ENCODE results near the gene RRH. TPM values are rescaled to one million over a fixed set of nuclear protein-coding genes. Genes with fewer than 3 reads are reported as not detected.
A peak's percentile ranks its signal among the peaks of the same experiment; 100 is the strongest.
"Not testable (repeated sequence)": the region's sequence is repeated elsewhere in the genome, so short reads cannot be mapped to it uniquely, and the experiment has no call there.

RRH gene
- polyA plus RNA-seq (2013, experiment 1 of 2): 0.20 TPM
- polyA plus RNA-seq (2013, experiment 2 of 2): 0.25 TPM

GRCh38 chr4:109827672-109828071 lies at the start of gene RRH:
RRH (plus strand) TSS chr4:109827972; CDS start chr4:109828028, 56 bp downstream.
- Histone ChIP-seq H3K27me3 (ENCODE audit: insufficient read depth, low read length) (no peaks in the 10 kb centered on the region), H3K4me3 (ENCODE audit: low read length) (no peak within 1 kb of the TSS), H3K27ac (ENCODE audit: low read depth, low read length) (no peak within 1 kb of the TSS), H3K36me3 (ENCODE audit: insufficient read depth, low read length) (peaks cover 30% of the 10 kb centered on the region), H3K9ac (ENCODE audit: low read depth, low read length) (no peak within 1 kb of the TSS), H3K4me1 (ENCODE audit: insufficient read depth, low read length) (no peaks in the 10 kb centered on the region), H3K9me3 (ENCODE audit: insufficient read depth, low read depth, low read length) (no peaks in the 10 kb centered on the region)
- WGBS: 90% methylated on average over 2 of the region's 2 CpGs

- not testable (repeated sequence) for H3K4me3 ChIP-seq (ENCODE audit: low read length); H3K9ac ChIP-seq (ENCODE audit: low read depth, low read length); H3K27ac ChIP-seq (ENCODE audit: low read depth, low read length); H3K4me1 ChIP-seq (ENCODE audit: insufficient read depth, low read length); H3K9me3 ChIP-seq (ENCODE audit: insufficient read depth, low read depth, low read length); H3K27me3 ChIP-seq (ENCODE audit: insufficient read depth, low read length); H3K36me3 ChIP-seq (ENCODE audit: insufficient read depth, low read length)
- WGBS: 100% methylated on average over 2 of the region's 2 CpGs
Measured at GRCh38 chr4:109782092-109782491, 45.7 kb upstream of the RRH start.

GRCh38 chr4:109786846-109787245 lies 40.9 kb upstream of the RRH start:
- H3K4me1 ChIP-seq (ENCODE audit: insufficient read depth, low read length): no peaks in the 10 kb centered on the region
- H3K36me3 ChIP-seq (ENCODE audit: insufficient read depth, low read length): no peaks in the 10 kb centered on the region
- no peak overlapping the region for H3K4me3 ChIP-seq (ENCODE audit: low read length)
- no peaks in the 10 kb centered on the region for H3K27me3 ChIP-seq (ENCODE audit: insufficient read depth, low read length)
- 100% methylated on average over 1 of the region's 1 CpG for WGBS
- no peaks in the 10 kb centered on the region for H3K9me3 ChIP-seq (ENCODE audit: insufficient read depth, low read depth, low read length)
- H3K9ac ChIP-seq (ENCODE audit: low read depth, low read length): no peak overlapping the region
- H3K27ac ChIP-seq (ENCODE audit: low read depth, low read length): no peak overlapping the region

- no peaks in the 10 kb centered on the region for H3K4me1 ChIP-seq (ENCODE audit: insufficient read depth, low read length)
- H3K27me3 ChIP-seq (ENCODE audit: insufficient read depth, low read length): no peaks in the 10 kb centered on the region
- H3K4me3 ChIP-seq (ENCODE audit: low read length): no peak overlapping the region
- H3K9ac ChIP-seq (ENCODE audit: low read depth, low read length): no peak overlapping the region
- no peaks in the 10 kb centered on the region for H3K9me3 ChIP-seq (ENCODE audit: insufficient read depth, low read depth, low read length)
- no CpG with 5 or more reads among the region's 1 CpG for WGBS
- no peaks in the 10 kb centered on the region for H3K36me3 ChIP-seq (ENCODE audit: insufficient read depth, low read length)
- H3K27ac ChIP-seq (ENCODE audit: low read depth, low read length): no peak overlapping the region
Measured at GRCh38 chr4:109787807-109788206, 40.0 kb upstream of the RRH start.

GRCh38 chr4:109795059-109795458 lies 32.7 kb upstream of the RRH start:
- Histone ChIP-seq H3K9me3 (ENCODE audit: insufficient read depth, low read depth, low read length) (no peaks in the 10 kb centered on the region), H3K27me3 (ENCODE audit: insufficient read depth, low read length) (no peaks in the 10 kb centered on the region), H3K36me3 (ENCODE audit: insufficient read depth, low read length) (no peaks in the 10 kb centered on the region), H3K4me1 (ENCODE audit: insufficient read depth, low read length) (no peaks in the 10 kb centered on the region), H3K27ac (ENCODE audit: low read depth, low read length) (no peak overlapping the region), H3K4me3 (ENCODE audit: low read length) (no peak overlapping the region), H3K9ac (ENCODE audit: low read depth, low read length) (no peak overlapping the region)
- WGBS: 97% methylated on average over 6 of the region's 6 CpGs

GRCh38 chr4:109798866-109799265 lies 28.9 kb upstream of the RRH start:
- H3K36me3 ChIP-seq (ENCODE audit: insufficient read depth, low read length): no peaks in the 10 kb centered on the region
- no peaks in the 10 kb centered on the region for H3K27me3 ChIP-seq (ENCODE audit: insufficient read depth, low read length)
- H3K9ac ChIP-seq (ENCODE audit: low read depth, low read length): no peak overlapping the region
- H3K4me1 ChIP-seq (ENCODE audit: insufficient read depth, low read length): no peaks in the 10 kb centered on the region
- H3K27ac ChIP-seq (ENCODE audit: low read depth, low read length): no peak overlapping the region
- H3K9me3 ChIP-seq (ENCODE audit: insufficient read depth, low read depth, low read length): no peaks in the 10 kb centered on the region
- H3K4me3 ChIP-seq (ENCODE audit: low read length): no peak overlapping the region

- H3K4me1 ChIP-seq (ENCODE audit: insufficient read depth, low read length): no peaks in the 10 kb centered on the region
- H3K9me3 ChIP-seq (ENCODE audit: insufficient read depth, low read depth, low read length): no peaks in the 10 kb centered on the region
- no peak overlapping the region for H3K9ac ChIP-seq (ENCODE audit: low read depth, low read length)
- H3K36me3 ChIP-seq (ENCODE audit: insufficient read depth, low read length): no peaks in the 10 kb centered on the region
- H3K4me3 ChIP-seq (ENCODE audit: low read length): no peak overlapping the region
- 87% methylated on average over 2 of the region's 4 CpGs for WGBS
- no peaks in the 10 kb centered on the region for H3K27me3 ChIP-seq (ENCODE audit: insufficient read depth, low read length)
- no peak overlapping the region for H3K27ac ChIP-seq (ENCODE audit: low read depth, low read length)
Measured at GRCh38 chr4:109801099-109801789, 26.5 kb upstream of the RRH start.

GRCh38 chr4:109801895-109802319 lies 25.9 kb upstream of the RRH start, which contains the start of gene CFI:
CFI (minus strand) TSS chr4:109801999; CDS start chr4:109801971, 28 bp downstream.
- H3K36me3 ChIP-seq (ENCODE audit: insufficient read depth, low read length): no peaks in the 10 kb centered on the region
- no peaks in the 10 kb centered on the region for H3K9me3 ChIP-seq (ENCODE audit: insufficient read depth, low read depth, low read length)
- H3K9ac ChIP-seq (ENCODE audit: low read depth, low read length): no peak within 1 kb of the TSS
- WGBS: 92% methylated on average over 2 of the region's 2 CpGs
- H3K4me1 ChIP-seq (ENCODE audit: insufficient read depth, low read length): no peaks in the 10 kb centered on the region
- H3K4me3 ChIP-seq (ENCODE audit: low read length): no peak within 1 kb of the TSS
- H3K27me3 ChIP-seq (ENCODE audit: insufficient read depth, low read length): no peaks in the 10 kb centered on the region
- H3K27ac ChIP-seq (ENCODE audit: low read depth, low read length): no peak within 1 kb of the TSS

- no peaks in the 10 kb centered on the region for H3K36me3 ChIP-seq (ENCODE audit: insufficient read depth, low read length)
- no peaks in the 10 kb centered on the region for H3K4me1 ChIP-seq (ENCODE audit: insufficient read depth, low read length)
- no peaks in the 10 kb centered on the region for H3K9me3 ChIP-seq (ENCODE audit: insufficient read depth, low read depth, low read length)
- no peak overlapping the region for H3K4me3 ChIP-seq (ENCODE audit: low read length)
- H3K27me3 ChIP-seq (ENCODE audit: insufficient read depth, low read length): no peaks in the 10 kb centered on the region
- no peak overlapping the region for H3K9ac ChIP-seq (ENCODE audit: low read depth, low read length)
- 49% methylated on average over 4 of the region's 4 CpGs for WGBS
- no peak overlapping the region for H3K27ac ChIP-seq (ENCODE audit: low read depth, low read length)
Measured at GRCh38 chr4:109803924-109804571, 23.7 kb upstream of the RRH start.

GRCh38 chr4:109809655-109810054 lies 18.1 kb upstream of the RRH start:
- WGBS: 96% methylated on average over 2 of the region's 2 CpGs
- Histone ChIP-seq H3K9ac (ENCODE audit: low read depth, low read length) (no peak overlapping the region), H3K27ac (ENCODE audit: low read depth, low read length) (no peak overlapping the region), H3K4me3 (ENCODE audit: low read length) (no peak overlapping the region), H3K27me3 (ENCODE audit: insufficient read depth, low read length) (no peaks in the 10 kb centered on the region), H3K36me3 (ENCODE audit: insufficient read depth, low read length) (no peaks in the 10 kb centered on the region), H3K4me1 (ENCODE audit: insufficient read depth, low read length) (peaks cover 13% of the 10 kb centered on the region), H3K9me3 (ENCODE audit: insufficient read depth, low read depth, low read length) (no peaks in the 10 kb centered on the region)

- WGBS: 61% methylated on average over 11 of the region's 11 CpGs
- Histone ChIP-seq H3K36me3 (ENCODE audit: insufficient read depth, low read length) (no peaks in the 10 kb centered on the region), H3K27ac (ENCODE audit: low read depth, low read length) (peak overlapping the region; percentile 55; the same call in 1 of the 2 replicates), H3K9ac (ENCODE audit: low read depth, low read length) (no peak overlapping the region), H3K9me3 (ENCODE audit: insufficient read depth, low read depth, low read length) (no peaks in the 10 kb centered on the region), H3K4me1 (ENCODE audit: insufficient read depth, low read length) (peaks cover 13% of the 10 kb centered on the region), H3K4me3 (ENCODE audit: low read length) (no peak overlapping the region), H3K27me3 (ENCODE audit: insufficient read depth, low read length) (no peaks in the 10 kb centered on the region)
Measured at GRCh38 chr4:109810552-109811387, 17.0 kb upstream of the RRH start.
